ENCODE data around the gene SUGCT.

SUGCT gene

DNA sequence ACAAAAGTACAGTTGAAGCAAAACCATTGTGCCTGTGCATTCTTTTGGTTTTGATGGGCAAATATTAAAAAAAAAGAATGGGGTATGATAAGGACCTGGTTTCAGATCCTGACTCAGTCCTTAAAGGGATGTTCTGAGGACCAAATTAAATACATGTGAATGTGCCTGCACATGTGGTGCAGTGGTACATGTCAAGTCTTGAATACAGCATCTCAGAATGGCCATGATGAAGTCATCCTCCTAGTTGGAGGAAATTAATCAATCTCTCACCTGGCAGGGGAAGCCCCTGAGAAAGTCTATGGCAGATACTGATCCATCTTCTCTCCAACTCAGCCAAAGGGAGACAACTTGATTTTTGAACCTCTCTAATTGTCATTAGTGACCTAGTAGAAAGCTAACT, 207.0 kb downstream of the SUGCT start:
- no peak overlapping the region for H3K4me3 ChIP-seq (ENCODE audit: low read depth, low read length)
- H3K36me3 ChIP-seq (ENCODE audit: control insufficient read depth, insufficient read depth, low read length) = no peaks in the 10 kb centered on the region
- no peaks in the 10 kb centered on the region for H3K4me1 ChIP-seq (ENCODE audit: control insufficient read depth, insufficient read depth, low read length)
- H3K9ac ChIP-seq (ENCODE audit: low read depth, low read length) = no peak overlapping the region
- H3K9me3 ChIP-seq (ENCODE audit: control insufficient read depth, insufficient read depth, low read length) = no peaks in the 10 kb centered on the region
- no peaks in the 10 kb centered on the region for H3K27me3 ChIP-seq (ENCODE audit: control insufficient read depth, insufficient read depth, low read length)

DNA sequence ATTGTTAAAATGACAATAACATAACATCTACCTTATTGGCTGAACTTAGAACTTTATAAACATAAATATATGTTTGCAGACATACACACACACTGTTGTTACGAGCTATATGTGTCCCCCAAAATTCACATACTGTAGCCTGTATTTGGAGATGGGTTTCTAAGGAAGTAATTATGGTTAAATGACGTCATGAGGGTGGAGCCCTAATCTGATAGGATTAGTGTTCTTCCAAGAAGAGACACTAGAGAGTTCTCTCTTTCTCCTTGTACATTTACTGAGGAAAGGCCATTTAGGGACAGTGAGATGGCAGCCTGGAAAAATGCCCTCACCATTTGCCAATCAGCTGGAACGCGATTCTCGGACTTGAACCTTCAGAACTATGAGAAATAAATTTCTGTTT, 211.7 kb downstream of the SUGCT start:
- H3K36me3 ChIP-seq (ENCODE audit: control insufficient read depth, insufficient read depth, low read length) = no peaks in the 10 kb centered on the region
- H3K4me1 ChIP-seq (ENCODE audit: control insufficient read depth, insufficient read depth, low read length) = no peaks in the 10 kb centered on the region
- H3K9ac ChIP-seq (ENCODE audit: low read depth, low read length) = no peak overlapping the region
- no peaks in the 10 kb centered on the region for H3K27me3 ChIP-seq (ENCODE audit: control insufficient read depth, insufficient read depth, low read length)
- no peak overlapping the region for H3K4me3 ChIP-seq (ENCODE audit: low read depth, low read length)
- no peaks in the 10 kb centered on the region for H3K9me3 ChIP-seq (ENCODE audit: control insufficient read depth, insufficient read depth, low read length)

DNA sequence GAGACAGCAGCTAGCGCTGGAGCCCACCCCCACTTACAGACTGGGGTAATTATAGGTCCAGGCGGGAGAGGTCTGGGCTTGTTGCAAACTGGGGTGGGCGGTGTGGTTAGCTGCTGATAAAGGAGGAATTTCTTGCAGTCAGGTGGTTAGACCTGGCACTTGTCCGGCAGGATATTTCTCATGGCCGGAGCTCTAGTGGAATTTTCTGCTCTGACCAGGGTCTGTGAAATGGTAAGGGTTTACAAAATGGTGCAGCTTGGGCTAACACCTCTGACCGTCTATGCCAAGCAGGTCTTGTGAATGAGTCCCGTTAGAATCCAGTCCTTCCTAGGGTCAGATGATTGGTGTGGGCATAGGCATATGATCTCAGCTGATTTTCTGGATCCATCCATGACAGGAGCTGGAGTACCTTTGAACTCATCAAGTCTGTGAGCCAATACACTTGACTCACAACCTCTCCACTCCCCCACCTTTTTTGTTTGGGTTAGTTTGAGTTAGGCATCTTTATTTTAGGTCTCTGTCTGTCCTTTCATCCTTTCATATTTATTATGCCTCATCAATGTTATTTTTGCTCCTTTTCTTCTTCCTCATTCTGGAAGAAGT, 213.4 kb downstream of the SUGCT start:
- Histone ChIP-seq H3K4me1 (ENCODE audit: control insufficient read depth, insufficient read depth, low read length) (no peaks in the 10 kb centered on the region), H3K9ac (ENCODE audit: low read depth, low read length) (no peak overlapping the region), H3K4me3 (ENCODE audit: low read depth, low read length) (no peak overlapping the region), H3K9me3 (ENCODE audit: control insufficient read depth, insufficient read depth, low read length) (no peaks in the 10 kb centered on the region), H3K27me3 (ENCODE audit: control insufficient read depth, insufficient read depth, low read length) (no peaks in the 10 kb centered on the region), H3K36me3 (ENCODE audit: control insufficient read depth, insufficient read depth, low read length) (no peaks in the 10 kb centered on the region)

DNA sequence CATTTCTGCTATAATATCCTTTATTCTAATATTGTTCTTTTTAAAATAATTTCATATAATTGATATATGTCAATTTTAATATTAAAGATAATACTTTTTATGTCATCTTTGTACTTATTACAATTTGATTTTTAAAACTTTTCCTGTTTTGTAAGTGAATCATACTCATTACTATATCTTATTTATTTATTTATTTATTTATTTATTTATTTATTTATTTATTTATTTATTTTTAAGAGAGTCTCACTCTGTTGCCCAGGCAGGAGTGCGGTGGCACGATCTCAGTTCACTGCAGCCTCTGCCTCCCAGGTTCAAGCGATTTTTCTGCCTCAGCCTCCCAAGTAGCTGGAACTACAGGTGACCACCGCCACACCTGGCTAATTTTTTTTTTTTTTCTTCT, 215.3 kb downstream of the SUGCT start:
- Histone ChIP-seq H3K4me1 (ENCODE audit: control insufficient read depth, insufficient read depth, low read length) (no peaks in the 10 kb centered on the region), H3K4me3 (ENCODE audit: low read depth, low read length) (no peak overlapping the region), H3K27me3 (ENCODE audit: control insufficient read depth, insufficient read depth, low read length) (no peaks in the 10 kb centered on the region), H3K9ac (ENCODE audit: low read depth, low read length) (no peak overlapping the region), H3K36me3 (ENCODE audit: control insufficient read depth, insufficient read depth, low read length) (no peaks in the 10 kb centered on the region), H3K9me3 (ENCODE audit: control insufficient read depth, insufficient read depth, low read length) (no peaks in the 10 kb centered on the region)

DNA sequence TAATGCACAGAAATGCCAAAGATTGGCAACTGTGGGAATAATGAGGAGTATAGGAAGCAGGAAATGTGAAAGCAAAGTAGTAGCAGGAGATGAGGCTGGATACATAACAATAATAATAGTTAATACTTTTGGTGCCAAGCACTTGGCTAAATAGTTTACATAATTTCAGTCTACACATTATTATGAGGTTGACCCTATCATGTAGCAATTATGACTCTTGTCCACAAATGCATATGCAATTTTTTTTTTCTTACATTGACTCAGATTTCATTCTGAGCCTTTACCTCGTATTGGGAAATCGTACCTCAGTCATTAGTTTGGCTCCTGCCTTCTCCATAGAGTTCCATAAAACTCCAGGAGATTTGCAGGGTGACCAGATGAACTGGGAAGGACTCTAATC, 219.9 kb downstream of the SUGCT start:
- Histone ChIP-seq H3K4me1 (ENCODE audit: control insufficient read depth, insufficient read depth, low read length) (no peaks in the 10 kb centered on the region), H3K27me3 (ENCODE audit: control insufficient read depth, insufficient read depth, low read length) (no peaks in the 10 kb centered on the region), H3K36me3 (ENCODE audit: control insufficient read depth, insufficient read depth, low read length) (no peaks in the 10 kb centered on the region), H3K9ac (ENCODE audit: low read depth, low read length) (no peak overlapping the region), H3K4me3 (ENCODE audit: low read depth, low read length) (no peak overlapping the region), H3K9me3 (ENCODE audit: control insufficient read depth, insufficient read depth, low read length) (no peaks in the 10 kb centered on the region)

DNA sequence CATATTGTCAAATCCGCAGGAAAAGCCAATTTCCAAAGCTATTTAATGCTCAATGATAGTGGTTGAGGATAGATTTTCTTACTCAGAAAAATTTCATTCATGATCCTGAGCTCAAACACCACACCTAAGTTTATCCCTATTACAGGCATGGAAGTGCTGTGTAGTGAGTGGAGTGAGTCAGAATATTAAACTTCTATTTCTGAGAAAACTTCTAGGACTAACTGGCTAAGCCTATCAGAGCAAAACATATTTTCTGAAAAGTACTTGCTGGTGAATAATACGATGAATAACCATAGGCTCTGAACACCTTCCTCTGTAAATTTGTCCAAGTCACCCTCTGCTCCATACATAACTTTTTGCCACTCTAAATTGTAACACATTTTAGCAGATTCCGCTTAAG, 221.5 kb downstream of the SUGCT start:
- Histone ChIP-seq H3K4me1 (ENCODE audit: control insufficient read depth, insufficient read depth, low read length) (no peaks in the 10 kb centered on the region), H3K36me3 (ENCODE audit: control insufficient read depth, insufficient read depth, low read length) (no peaks in the 10 kb centered on the region), H3K9ac (ENCODE audit: low read depth, low read length) (no peak overlapping the region), H3K4me3 (ENCODE audit: low read depth, low read length) (no peak overlapping the region), H3K9me3 (ENCODE audit: control insufficient read depth, insufficient read depth, low read length) (no peaks in the 10 kb centered on the region), H3K27me3 (ENCODE audit: control insufficient read depth, insufficient read depth, low read length) (no peaks in the 10 kb centered on the region)

DNA sequence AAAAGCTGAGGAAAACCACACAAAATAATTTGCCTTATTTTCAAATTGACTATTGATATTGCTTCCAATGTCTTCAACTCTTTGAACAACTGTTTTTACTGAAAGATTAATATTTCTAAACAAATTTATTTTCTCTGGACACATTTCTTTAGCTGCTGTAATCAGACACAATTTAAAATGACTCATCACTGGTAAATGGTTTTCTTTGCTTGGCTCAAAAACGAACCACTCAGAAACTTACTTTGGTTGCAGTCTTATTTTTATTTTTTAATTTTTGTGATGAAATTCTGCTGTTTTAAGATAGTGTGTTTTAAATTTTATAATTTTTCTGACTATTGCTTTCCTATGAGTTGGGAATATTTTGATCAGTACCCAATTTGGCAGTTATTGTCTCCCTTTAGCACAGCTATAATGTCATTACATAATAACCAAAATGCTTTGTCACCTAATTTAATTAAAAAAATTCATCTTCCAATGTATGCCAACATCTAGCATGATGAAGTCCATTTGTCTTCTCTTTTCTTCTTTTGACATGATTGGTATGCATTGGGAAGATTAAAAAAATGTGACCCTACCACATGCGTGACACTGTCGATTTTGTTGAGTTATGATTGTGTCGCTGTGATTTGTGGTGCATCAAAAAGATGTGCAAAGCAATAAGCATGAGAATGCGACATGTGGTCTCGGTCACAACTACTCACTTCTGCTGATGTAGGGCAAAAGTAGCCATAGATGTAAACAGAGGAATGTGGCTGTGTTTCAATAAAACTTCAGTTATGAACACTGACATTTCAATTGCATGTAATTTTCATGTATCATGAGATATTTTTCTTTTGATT, 222.3 kb downstream of the SUGCT start:
- H3K9ac ChIP-seq (ENCODE audit: low read depth, low read length) = no peak overlapping the region
- H3K9me3 ChIP-seq (ENCODE audit: control insufficient read depth, insufficient read depth, low read length) = no peaks in the 10 kb centered on the region
- H3K4me3 ChIP-seq (ENCODE audit: low read depth, low read length) = no peak overlapping the region
- H3K4me1 ChIP-seq (ENCODE audit: control insufficient read depth, insufficient read depth, low read length) = no peaks in the 10 kb centered on the region
- no peaks in the 10 kb centered on the region for H3K27me3 ChIP-seq (ENCODE audit: control insufficient read depth, insufficient read depth, low read length)
- no peaks in the 10 kb centered on the region for H3K36me3 ChIP-seq (ENCODE audit: control insufficient read depth, insufficient read depth, low read length)

DNA sequence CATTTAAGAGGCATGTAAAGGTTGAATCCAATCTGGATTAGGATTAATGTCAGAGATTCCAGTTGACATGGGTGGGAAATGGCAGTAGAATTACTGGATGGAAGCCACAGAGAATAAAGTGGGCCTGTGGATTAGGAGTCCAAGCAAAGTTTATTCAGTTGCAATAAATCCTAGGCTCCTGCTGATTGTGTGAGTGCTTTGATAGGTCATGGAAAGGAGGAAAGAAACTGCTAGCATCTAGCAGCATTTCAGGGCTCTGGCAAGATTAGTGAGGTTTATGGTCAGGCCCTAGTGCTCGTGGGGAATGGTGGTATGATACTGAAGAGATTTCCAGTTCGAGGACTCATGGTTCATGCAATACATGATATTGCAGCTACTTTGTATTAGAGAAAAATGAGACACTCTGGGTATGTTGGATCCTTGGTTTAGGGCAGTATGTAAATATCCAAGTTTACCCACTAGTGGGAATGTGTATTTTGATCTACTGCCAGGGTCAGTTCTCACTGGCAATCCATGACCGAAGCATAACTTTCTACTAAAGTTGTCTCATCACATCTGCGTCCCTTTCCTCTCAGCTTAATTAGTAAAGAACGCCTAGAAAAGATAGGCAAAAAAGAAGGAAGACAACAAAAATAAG, 235.0 kb downstream of the SUGCT start:
- H3K4me3 ChIP-seq (ENCODE audit: low read depth, low read length) = no peak overlapping the region

DNA sequence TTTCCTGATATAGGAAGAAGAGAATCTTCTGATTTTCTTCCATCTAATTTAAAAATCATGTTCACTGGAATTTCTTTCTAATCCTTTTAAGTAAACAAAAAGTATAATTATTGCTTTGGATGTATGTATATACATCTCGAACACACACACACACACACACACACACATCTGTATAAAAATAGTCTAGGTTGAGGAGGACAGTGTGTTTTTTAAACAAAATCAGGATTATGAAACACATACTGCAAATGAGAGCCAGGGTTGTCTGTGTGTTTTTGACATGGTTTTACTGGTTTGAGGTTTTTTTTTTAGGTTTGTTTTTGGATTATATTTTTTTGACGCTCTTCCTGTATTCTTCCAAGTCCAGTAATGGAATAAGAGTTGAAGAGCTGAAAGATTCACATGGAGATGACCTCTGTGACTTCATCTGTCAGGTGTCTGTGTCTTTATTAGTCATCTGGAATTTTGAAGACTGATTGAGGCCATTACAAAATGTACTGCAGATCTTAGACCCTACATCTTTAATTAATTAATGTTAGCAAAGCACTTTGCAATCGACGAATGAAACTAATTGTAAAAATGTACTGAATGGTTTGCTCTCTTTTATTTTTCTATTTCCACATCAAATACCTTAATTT, 237.1 kb downstream of the SUGCT start:
- no peaks in the 10 kb centered on the region for H3K4me1 ChIP-seq (ENCODE audit: control insufficient read depth, insufficient read depth, low read length)
- H3K27me3 ChIP-seq (ENCODE audit: control insufficient read depth, insufficient read depth, low read length) = no peaks in the 10 kb centered on the region
- no peak overlapping the region for H3K4me3 ChIP-seq (ENCODE audit: low read depth, low read length)
- no peaks in the 10 kb centered on the region for H3K9me3 ChIP-seq (ENCODE audit: control insufficient read depth, insufficient read depth, low read length)
- no peaks in the 10 kb centered on the region for H3K36me3 ChIP-seq (ENCODE audit: control insufficient read depth, insufficient read depth, low read length)
- no peak overlapping the region for H3K9ac ChIP-seq (ENCODE audit: low read depth, low read length)

More for the DNA sequence above, 235.0 kb downstream of the SUGCT start:
- no peaks in the 10 kb centered on the region for H3K27me3 ChIP-seq (ENCODE audit: control insufficient read depth, insufficient read depth, low read length)
- no peaks in the 10 kb centered on the region for H3K36me3 ChIP-seq (ENCODE audit: control insufficient read depth, insufficient read depth, low read length)
- H3K9ac ChIP-seq (ENCODE audit: low read depth, low read length) = no peak overlapping the region
- no peaks in the 10 kb centered on the region for H3K4me1 ChIP-seq (ENCODE audit: control insufficient read depth, insufficient read depth, low read length)
- no peaks in the 10 kb centered on the region for H3K9me3 ChIP-seq (ENCODE audit: control insufficient read depth, insufficient read depth, low read length)

DNA sequence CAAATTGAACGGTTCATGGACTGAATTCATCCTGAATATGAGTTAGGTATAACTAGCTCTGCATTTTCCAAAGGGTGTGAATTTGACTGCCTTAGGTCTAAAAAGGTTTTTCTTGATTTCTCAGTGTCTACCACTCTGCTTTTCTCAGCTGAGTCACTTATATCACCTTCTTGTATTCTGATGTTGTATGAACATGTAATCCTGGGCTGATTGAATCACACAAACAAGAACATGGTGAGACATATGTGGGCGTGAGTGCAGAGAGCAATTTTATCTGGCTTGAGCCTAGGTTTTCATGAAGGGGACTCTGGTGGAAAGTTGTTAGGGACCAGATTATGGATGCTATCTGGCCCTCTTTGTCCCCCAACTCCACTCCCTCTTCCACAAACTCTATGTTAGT, 239.8 kb downstream of the SUGCT start:
- H3K4me3 ChIP-seq (ENCODE audit: low read depth, low read length) = no peak overlapping the region
- H3K4me1 ChIP-seq (ENCODE audit: control insufficient read depth, insufficient read depth, low read length) = no peaks in the 10 kb centered on the region
- no peaks in the 10 kb centered on the region for H3K9me3 ChIP-seq (ENCODE audit: control insufficient read depth, insufficient read depth, low read length)
- no peaks in the 10 kb centered on the region for H3K36me3 ChIP-seq (ENCODE audit: control insufficient read depth, insufficient read depth, low read length)
- H3K9ac ChIP-seq (ENCODE audit: low read depth, low read length) = no peak overlapping the region
- no peaks in the 10 kb centered on the region for H3K27me3 ChIP-seq (ENCODE audit: control insufficient read depth, insufficient read depth, low read length)

DNA sequence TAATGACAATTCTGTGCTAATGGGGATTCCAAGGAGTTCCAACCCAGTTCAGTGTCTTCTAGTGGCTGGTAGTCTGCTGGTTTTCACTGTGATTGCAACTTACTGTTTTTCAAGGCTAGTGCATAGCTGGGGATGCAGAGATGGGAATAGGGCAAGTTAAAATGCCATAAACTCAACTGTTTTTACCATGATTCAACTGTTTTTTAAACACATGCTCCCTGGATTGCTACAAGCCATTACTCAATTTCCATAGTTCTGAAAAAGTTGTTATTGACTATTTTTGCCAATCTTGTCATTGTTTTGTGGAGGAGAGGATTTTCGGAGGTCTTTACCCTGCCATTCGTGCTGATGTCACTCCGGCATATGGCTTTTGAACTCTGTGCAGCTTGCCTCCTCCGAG, 245.3 kb downstream of the SUGCT start:
- Histone ChIP-seq H3K4me3 (ENCODE audit: low read depth, low read length) (no peak overlapping the region), H3K36me3 (ENCODE audit: control insufficient read depth, insufficient read depth, low read length) (no peaks in the 10 kb centered on the region), H3K4me1 (ENCODE audit: control insufficient read depth, insufficient read depth, low read length) (no peaks in the 10 kb centered on the region), H3K27me3 (ENCODE audit: control insufficient read depth, insufficient read depth, low read length) (no peaks in the 10 kb centered on the region), H3K9me3 (ENCODE audit: control insufficient read depth, insufficient read depth, low read length) (no peaks in the 10 kb centered on the region), H3K9ac (ENCODE audit: low read depth, low read length) (no peak overlapping the region)

All from iPS-15b (cell line).